ENCODE results near the gene TRIM47.

Gene TRIM47

GRCh38 chr17:75828076-75828400 is 50.3 kb downstream of the TRIM47 start:
- DNase-seq: no peak

DNA sequence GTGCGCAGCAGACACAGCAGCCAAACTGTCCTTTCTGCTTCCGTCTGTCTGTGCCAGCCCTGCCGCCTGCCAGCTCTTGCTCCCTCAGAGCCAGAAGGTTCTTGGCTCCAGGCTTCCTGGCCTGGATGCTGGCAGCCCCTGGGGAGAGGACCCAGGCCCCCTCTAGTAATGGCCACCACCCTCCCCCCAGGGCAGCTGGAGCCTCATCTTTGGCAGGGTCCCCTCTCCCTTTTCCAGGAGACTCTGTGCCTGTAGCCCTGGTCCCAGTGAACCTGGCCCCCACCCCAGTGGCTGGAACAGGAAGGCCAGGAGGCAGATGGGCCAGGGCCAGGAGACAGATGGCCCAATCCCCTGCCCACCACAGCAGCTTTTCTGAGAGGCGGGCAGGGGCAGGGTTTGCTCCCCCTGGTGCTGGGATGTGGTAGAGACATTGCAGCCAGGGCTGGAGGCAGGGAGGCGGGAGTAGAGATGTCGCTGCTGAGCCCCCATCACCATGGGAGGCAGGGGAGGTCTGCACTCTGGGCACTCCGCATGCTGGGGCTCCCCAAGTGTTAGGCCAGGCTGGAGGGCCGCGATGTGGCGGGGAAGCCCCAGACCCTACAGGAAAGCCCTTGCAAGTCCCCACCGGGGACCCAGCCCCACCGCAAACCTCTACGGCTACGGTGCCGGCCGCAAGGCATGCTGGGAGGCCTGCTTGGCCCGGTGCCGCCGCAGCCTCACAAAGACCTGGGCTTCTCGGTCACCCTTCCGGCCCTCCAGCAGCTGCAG is 50.9 kb downstream of the TRIM47 start:
- peak; percentile 88 for DNase-seq

DNA sequence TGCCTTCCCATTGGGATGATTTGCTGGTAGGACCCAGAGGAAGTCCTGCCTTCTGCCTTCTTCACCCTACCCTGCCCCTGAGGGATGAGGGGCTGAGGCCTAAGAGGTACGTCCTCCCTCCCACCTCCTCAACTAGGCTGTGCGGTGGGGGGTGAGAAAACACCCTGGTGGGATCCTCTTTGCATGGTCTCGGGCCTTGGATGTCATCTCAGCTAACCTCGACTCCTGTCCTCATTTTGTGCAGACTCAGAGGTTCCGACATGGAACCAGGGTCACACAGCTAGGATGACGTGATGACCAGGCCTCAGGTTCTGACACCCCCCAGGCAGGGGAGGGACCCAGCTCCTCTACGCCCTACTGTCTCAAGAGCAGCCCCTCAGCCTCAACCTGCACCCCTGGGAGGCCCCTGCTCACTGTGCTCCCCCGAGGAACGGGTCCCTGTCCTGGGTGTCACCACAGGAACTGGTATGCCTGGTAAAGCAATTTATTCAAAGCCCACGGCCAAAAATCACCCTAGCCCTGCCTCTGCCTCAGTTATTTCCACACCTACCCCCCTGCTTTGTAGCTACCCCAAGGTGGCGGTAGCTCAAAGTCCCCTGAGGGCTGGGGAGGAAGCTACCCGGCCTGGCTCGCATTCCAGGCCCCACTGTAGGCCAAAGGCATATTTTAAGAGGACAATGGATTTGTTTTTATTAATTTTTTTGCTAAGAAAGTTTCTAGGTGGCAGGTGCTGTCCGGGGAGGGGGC is 51.6 kb downstream of the TRIM47 start:
- no peak for DNase-seq

- no peak for DNase-seq
These were observed 52.5 kb downstream of the TRIM47 start for GRCh38 chr17:75825748-75826370.

- no peak for DNase-seq
These were observed 53.2 kb downstream of the TRIM47 start for GRCh38 chr17:75825149-75825552.

- DNase-seq: no peak
These were observed 53.7 kb downstream of the TRIM47 start for GRCh38 chr17:75824666-75825065.

All from activated CD8-positive, alpha-beta memory T cell treated with anti-CD3 and anti-CD28 coated beads for 24 hours (primary cell).